LNCaP clone FGC (cell line): ENCODE results near the gene XRCC2.

Experiments
- DNase-seq: peaks from one replicate; pipeline ENCODE4 v3.0.0-alpha.2; 2011; ENCODE audit warnings: low read depth
- H3K4me3 ChIP-seq: 2 replicates; pipeline ENCODE4 v1.5.1; 2011; ENCODE audit warnings: mild to moderate bottlenecking, low read depth, low read length, control low read depth
- CTCF ChIP-seq: IDR thresholded peaks from 2 replicates; pipeline ENCODE4 v1.5.1; 2012; ENCODE audit warnings: mild to moderate bottlenecking; ENCODE audit not compliant: control insufficient read depth, insufficient read depth; ENCODE audit errors: extremely low read depth

The XRCC2 gene

GRCh38 chr7:152643979-152644559, 31.9 kb downstream of the XRCC2 start:
- no peak for DNase-seq
- no peak for TF ChIP-seq CTCF
- no peak overlapping the region for H3K4me3 ChIP-seq

- no peak for DNase-seq
- H3K4me3 ChIP-seq = no peak overlapping the region
- no peak for TF ChIP-seq CTCF
These were observed 34.6 kb downstream of the XRCC2 start for GRCh38 chr7:152641384-152641783.

- no peak for DNase-seq
- no peak overlapping the region for H3K4me3 ChIP-seq
- no peak for TF ChIP-seq CTCF
These were observed 35.1 kb downstream of the XRCC2 start for GRCh38 chr7:152640829-152641228.

- TF ChIP-seq CTCF = no peak
These were observed 37.9 kb downstream of the XRCC2 start for GRCh38 chr7:152637920-152638580.

GRCh38 chr7:152637161-152637560, 38.8 kb downstream of the XRCC2 start:
- no peak for DNase-seq
- H3K4me3 ChIP-seq = no peak overlapping the region
- TF ChIP-seq CTCF = no peak

More at GRCh38 chr7:152637920-152638580, 37.9 kb downstream of the XRCC2 start:
- H3K4me3 ChIP-seq = no peak overlapping the region
- no peak for DNase-seq

- TF ChIP-seq CTCF = no peak
- DNase-seq = no peak
- H3K4me3 ChIP-seq = no peak overlapping the region
These were observed 39.5 kb downstream of the XRCC2 start for GRCh38 chr7:152636441-152636840.

- no peak overlapping the region for H3K4me3 ChIP-seq
- DNase-seq = no peak
- no peak for TF ChIP-seq CTCF
These were observed 42.4 kb downstream of the XRCC2 start for GRCh38 chr7:152633504-152633903.
